DOHH2 (cell line): ENCODE results near the gene FMNL3.

ENCODE experiments used
- EZH2phosphoT487 ChIP-seq: fragments of 200-600 bp; sonication (generic); IDR thresholded peaks from 2 replicates; pipeline ENCODE4 v1.6.1; 2017; ENCODE audit warnings: borderline replicate concordance, mild to moderate bottlenecking, antibody characterized with exemption, low read length, moderate library complexity, mixed read lengths
- TF ChIP-seq, protein P1 (sequence below): fragments of 200-600 bp; sonication (generic); IDR thresholded peaks from one replicate; pipeline ENCODE4 v1.5.1; 2014; ENCODE audit warnings: antibody characterized with exemption, mild to moderate bottlenecking, low read depth, low read length; ENCODE audit not compliant: poor library complexity, severe bottlenecking

DNA sequence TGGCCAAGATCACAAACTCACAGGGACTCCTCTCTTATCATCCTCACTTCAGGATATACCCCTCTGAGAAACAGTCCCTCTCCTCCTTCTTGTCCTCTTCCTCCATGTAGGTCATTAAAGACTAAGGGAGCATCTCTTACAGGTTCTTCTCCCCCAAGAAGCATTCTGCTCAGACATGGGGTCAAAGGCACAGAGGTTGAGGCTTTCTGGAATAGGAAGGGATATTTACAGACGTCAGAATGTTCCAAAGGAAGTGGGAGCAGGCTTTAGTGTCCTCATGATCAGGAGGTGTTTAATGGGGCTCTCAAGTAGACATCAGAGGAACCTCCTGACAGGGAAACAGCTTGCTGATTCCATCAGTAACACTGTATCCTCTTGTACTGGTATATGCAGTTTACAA is 47.5 kb downstream of the FMNL3 start:
- TF ChIP-seq, protein P1, sequence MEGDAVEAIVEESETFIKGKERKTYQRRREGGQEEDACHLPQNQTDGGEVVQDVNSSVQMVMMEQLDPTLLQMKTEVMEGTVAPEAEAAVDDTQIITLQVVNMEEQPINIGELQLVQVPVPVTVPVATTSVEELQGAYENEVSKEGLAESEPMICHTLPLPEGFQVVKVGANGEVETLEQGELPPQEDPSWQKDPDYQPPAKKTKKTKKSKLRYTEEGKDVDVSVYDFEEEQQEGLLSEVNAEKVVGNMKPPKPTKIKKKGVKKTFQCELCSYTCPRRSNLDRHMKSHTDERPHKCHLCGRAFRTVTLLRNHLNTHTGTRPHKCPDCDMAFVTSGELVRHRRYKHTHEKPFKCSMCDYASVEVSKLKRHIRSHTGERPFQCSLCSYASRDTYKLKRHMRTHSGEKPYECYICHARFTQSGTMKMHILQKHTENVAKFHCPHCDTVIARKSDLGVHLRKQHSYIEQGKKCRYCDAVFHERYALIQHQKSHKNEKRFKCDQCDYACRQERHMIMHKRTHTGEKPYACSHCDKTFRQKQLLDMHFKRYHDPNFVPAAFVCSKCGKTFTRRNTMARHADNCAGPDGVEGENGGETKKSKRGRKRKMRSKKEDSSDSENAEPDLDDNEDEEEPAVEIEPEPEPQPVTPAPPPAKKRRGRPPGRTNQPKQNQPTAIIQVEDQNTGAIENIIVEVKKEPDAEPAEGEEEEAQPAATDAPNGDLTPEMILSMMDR: no peak
- no peak for TF ChIP-seq EZH2phosphoT487
